ENCODE measurements around the gene SHMT1.

- no peak for TF ChIP-seq POLR2A (IDR thresholded peaks at IDR 0.05; ENCODE audit: low read length)
- no peak for TF ChIP-seq GATA1 (IDR thresholded peaks at IDR 0.05; ENCODE audit: low read depth, low read length)
These were observed 81.6 kb downstream of the SHMT1 start for GRCh38 chr17:18281788-18282187.

Measured in erythroblast (primary cell).